Hypothalamus (tissue), 51 donors: ENCODE data around the gene ITPKB.

Source experiments
- DNase-seq, 51 donors: peaks; one replicate each; lab custom pipeline; 2025; lab: John Stamatoyannopoulos, UW

ITPKB gene

DNA sequence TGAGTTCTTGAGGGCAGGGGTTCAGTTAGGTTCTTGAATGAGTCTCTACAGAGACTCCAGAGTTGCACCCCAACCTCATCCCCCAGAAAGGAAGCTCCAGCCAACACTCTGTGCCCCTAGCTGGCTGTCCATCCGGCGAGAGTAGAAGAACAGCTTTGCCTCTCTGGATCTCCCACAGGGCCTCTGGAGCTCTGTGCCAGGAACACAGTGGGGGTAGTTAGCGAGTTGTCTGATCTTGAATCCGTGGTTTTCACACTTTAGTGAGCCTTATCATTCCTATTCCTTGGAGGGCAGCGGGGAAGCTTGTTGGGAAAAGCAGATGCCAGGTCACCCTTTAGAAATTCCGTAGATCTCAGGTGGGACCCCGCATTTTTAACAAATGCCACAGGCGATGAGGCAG lies 145.5 kb downstream of the ITPKB start:
- DNase-seq: no peak

DNA sequence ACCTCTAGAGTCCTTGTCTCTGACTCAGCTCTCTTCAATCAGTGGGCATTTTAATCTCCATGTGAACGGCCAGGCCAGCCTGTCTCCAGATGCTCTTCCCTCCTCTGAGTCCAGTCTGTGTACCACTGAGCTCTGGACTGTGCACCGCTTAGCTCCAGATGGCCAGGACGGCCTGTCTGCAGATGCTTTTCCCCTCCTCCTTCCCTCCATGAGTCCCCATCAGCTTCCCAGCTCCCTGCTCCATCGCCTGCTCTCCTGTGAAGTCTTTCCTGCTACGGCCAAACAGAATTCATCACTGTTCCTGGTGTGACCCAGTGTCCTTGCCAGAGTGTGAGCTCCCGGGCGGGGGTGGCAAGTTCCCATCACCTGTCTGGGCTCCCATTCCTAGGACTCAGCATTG lies 148.5 kb downstream of the ITPKB start:
- DNase-seq: no peak

DNA sequence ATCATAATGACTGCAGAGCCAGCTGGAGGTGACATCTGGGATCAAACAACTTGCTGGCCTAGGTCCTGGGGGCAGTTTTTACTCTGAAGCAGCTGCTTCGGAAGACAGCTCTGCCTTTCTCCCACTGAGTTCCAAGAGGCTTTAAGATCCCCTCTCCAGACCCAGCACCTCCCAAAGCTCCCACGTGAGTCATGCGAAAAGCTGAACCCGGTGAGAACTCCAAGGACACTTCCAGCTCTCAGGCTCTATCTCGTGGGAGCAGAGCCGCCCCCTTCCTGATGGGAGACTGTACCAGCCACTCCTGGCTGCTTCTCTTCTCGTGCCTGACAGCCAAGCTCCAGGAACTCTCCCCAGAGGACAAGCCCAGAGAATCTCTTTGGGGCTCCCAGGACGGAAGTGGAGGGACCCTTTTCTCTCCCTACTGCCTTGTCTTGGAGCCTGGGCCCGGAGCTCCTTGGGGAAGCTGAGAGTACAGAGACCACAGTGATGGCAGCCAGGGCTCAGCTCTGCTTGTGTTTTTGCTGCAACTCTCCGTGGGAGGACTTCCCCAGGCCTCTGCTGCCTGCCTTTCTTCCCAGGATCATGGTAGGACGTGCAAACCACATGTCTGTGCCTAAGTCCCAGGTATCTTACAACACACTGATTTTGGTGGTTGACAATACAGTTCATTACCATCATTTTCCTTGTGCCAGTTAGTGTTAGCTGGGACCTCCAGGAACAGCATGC lies 149.9 kb downstream of the ITPKB start:
- no peak for DNase-seq

DNA sequence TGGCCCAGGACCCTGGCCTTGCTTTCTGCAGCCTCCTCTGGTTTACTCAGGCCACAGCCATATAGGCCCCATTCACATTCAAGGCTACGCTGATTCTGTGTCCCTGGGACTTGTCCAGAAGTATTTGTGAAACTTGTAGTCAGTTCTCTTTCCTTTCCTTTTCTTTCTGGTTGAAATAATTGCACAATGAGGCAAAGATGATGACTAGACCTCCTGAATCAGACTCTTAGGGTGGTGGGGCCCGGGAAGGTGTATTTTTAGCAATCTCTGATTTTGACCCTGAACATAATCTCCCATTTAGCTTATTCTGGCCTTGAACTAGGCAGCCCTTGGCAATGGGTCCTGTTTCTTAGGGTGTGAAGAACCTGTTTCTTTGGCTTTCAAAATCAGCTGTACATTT lies 150.6 kb downstream of the ITPKB start:
- DNase-seq: no peak

DNA sequence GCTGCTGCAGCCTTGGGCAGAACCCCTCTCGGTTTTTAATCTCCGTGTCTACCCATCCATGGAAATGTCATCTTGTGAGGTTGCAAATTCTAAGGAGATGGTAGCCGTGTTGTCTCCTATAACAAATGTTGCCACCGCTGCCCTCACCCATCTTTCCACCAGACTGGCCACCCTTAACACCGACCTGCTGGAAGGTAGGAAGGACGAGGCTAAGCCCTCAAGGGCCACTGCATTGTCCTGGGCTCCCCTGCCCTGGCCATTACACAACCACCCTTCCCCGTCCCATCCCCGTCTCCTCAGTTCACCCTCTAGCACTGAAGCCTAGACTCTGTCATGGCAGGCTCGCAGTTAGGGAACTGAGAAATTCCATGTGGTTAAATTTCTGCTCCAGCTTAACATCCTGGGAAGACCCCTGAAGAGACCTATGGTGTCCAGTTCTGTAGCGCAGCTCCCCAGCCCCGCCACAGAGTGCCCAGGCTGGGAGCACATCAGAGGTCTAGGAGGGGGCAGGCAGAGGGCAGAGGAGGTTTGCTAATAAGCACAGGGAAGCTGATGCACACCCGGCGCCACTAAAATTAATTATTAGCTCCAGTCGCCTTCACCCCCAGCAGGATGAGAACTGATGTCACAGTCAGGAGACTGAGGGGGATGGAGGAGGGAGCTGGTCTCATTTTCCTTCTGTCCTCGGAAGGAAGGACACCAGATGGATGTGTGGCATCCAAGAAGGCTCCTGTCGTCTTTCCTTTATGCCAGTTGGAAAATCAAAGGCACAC lies 152.2 kb downstream of the ITPKB start:
- no peak for DNase-seq

DNA sequence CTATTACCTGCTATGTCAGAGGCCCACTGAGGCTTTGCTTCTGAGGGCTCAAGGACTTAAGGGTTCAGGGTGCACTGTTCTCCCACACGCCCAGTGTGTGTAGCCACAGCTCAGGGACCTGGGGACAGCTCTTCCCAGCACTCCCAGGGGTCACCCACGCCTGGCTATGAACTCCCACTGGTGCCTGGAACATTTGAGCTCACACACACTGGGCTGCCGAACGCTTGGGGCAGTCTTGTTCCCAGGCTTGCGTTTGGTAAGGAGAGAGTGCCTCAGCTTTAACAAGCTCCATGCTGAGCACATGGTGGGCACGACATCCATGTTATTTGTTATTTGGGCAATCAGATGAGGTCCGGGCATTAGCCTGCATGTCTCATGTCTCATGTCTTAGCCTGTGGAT lies 153.0 kb downstream of the ITPKB start:
- DNase-seq: no peak

DNA sequence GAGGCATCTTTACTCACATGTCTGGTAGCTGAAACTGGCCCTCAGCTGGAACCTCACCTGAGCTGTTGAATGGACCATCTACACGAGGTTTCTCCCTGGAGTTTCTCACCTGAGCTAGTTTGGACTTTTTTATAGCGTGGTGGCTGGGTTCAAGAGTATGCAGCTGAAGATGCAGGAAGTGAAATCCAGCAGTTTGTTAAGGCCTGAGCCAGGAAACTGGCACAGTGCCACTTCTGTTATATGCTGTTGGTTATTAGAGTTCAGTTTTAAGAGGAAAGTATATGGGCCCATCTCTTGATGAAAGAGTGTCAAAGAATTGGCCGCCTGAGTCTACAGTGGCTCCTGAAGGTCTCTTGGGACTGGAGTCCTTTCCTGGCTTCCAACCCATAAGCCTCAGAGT lies 154.9 kb downstream of the ITPKB start:
- DNase-seq: no peak

DNA sequence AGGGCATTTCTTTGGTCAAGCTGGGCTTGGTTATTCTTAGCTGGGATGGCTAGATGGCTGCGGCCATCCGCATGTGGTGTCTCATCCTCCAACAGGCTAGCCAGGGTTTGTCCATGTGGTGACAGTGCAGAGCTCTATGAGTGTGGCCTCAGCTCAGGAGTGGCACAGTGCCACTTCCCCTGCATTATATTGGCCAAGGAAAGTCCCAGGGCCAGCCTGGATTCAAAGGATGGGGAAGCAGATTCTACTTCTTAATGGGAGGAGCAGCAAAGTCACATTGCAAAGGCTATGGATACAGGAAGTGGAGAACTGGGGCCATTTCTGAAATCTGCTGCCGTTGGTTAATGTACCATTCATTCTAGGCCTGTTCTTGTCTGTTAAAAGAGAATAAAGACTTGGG lies 156.1 kb downstream of the ITPKB start:
- no peak for DNase-seq
